Measurements from ENCODE around the gene ANKRD55.

GRCh38 chr5:56077796-56078233, 155.3 kb downstream of the ANKRD55 start:
- TF ChIP-seq CTCF (IDR thresholded peaks at IDR 0.05 in 2 of 3, conservative IDR thresholded peaks at IDR 0.05 in 1 of 3; ENCODE audit: insufficient read depth in 2 of 3, low read depth in 1 of 3, low read length in 3 of 3): no peak
- TF ChIP-seq SMARCE1 (IDR thresholded peaks at IDR 0.05): no peak
- no peak for TF ChIP-seq ZBTB33 (CRISPR knock-in tag; IDR thresholded peaks at IDR 0.05)
- no peak for TF ChIP-seq SAFB2 (IDR thresholded peaks at IDR 0.05; ENCODE audit: borderline replicate concordance, low read depth, low read length, severe bottlenecking)
- no peak for TF ChIP-seq STAG1 (CRISPR knock-in tag; IDR thresholded peaks at IDR 0.05; ENCODE audit: borderline replicate concordance)
- no peak for TF ChIP-seq MECOM (CRISPR knock-in tag; IDR thresholded peaks at IDR 0.05)
- no peak for TF ChIP-seq PATZ1 (CRISPR knock-in tag; IDR thresholded peaks at IDR 0.05; ENCODE audit: borderline replicate concordance)
- no peak for TF ChIP-seq ATF1 (CRISPR knock-in tag; IDR thresholded peaks at IDR 0.05)
- TF ChIP-seq ATF1 (tag; IDR thresholded peaks at IDR 0.05): no peak
- TF ChIP-seq JUN (IDR thresholded peaks at IDR 0.05; ENCODE audit: borderline replicate concordance, low read depth, low read length): no peak
- no peak for TF ChIP-seq JUN (CRISPR knock-in tag; IDR thresholded peaks at IDR 0.05; ENCODE audit: borderline replicate concordance)
- TF ChIP-seq RFX1 (IDR thresholded peaks at IDR 0.05): no peak
- no peak for TF ChIP-seq SMARCA4 (IDR thresholded peaks at IDR 0.05)
- no peak for TF ChIP-seq USF1 (CRISPR knock-in tag; IDR thresholded peaks at IDR 0.05)
- TF ChIP-seq MAFK (IDR thresholded peaks at IDR 0.05; ENCODE audit: low read length): no peak

All from K562 (cell line).